SU-DHL-6 (cell line): ENCODE results near the gene C17orf107.

Experiments
- H2AFZ ChIP-seq: fragments of 200-600 bp; sonication (generic); 2 replicates; pipeline ENCODE4 v1.6.1; 2014; ENCODE audit warnings: low read depth, mild to moderate bottlenecking, moderate library complexity, mixed read lengths, antibody characterized with exemption, low read length; ENCODE audit not compliant: severe bottlenecking
- H3F3A ChIP-seq: fragments of 200-600 bp; shearing (Covaris generic); 2 replicates; pipeline ENCODE4 v1.6.0; 2016; ENCODE audit warnings: antibody characterized with exemption, mild to moderate bottlenecking; ENCODE audit not compliant: insufficient read depth
- H3K27ac ChIP-seq: fragments of 200-600 bp; sonication (generic); 2 replicates; pipeline ENCODE4 v1.5.1; 2016; ENCODE audit warnings: low read depth, mild to moderate bottlenecking, low read length, moderate library complexity, mixed read lengths
- H3K27me3 ChIP-seq: fragments of 200-600 bp; sonication (generic), shearing (Covaris generic); 2 replicates; pipeline ENCODE4 v1.6.0; 2014; ENCODE audit warnings: mild to moderate bottlenecking, low read length
- H3K36me3 ChIP-seq: fragments of 200-600 bp; sonication (generic); 2 replicates; pipeline ENCODE4 v1.6.1; 2014; ENCODE audit warnings: mild to moderate bottlenecking, low read length, mixed read lengths
- H3K4me2 ChIP-seq: fragments of 300-600, 200-600 bp; shearing (Covaris generic), sonication (generic); 2 replicates; pipeline ENCODE4 v1.6.0; 2014; ENCODE audit warnings: low read length, low read depth, mild to moderate bottlenecking; ENCODE audit not compliant: poor library complexity, severe bottlenecking
- H3K4me3 ChIP-seq: fragments of 200-600 bp; sonication (generic); 2 replicates; pipeline ENCODE4 v1.5.1; 2014; ENCODE audit warnings: antibody characterized with exemption, low read length, mild to moderate bottlenecking, mixed read lengths; ENCODE audit not compliant: insufficient read depth, poor library complexity, severe bottlenecking
- H3K79me2 ChIP-seq: fragments of 200-600 bp; sonication (generic); 2 replicates; pipeline ENCODE4 v1.6.1; 2014; ENCODE audit warnings: mild to moderate bottlenecking, low read length, moderate library complexity; ENCODE audit not compliant: insufficient read depth
- H3K9ac ChIP-seq: fragments of 200-600 bp; sonication (generic); 2 replicates; pipeline ENCODE4 v1.7.0; 2014; ENCODE audit warnings: mild to moderate bottlenecking, low read length
- H3K9me2 ChIP-seq: fragments of 200-600 bp; sonication (generic); replicated peaks from 2 replicates; pipeline ENCODE4 v1.6.1; 2014; ENCODE audit warnings: low read length; ENCODE audit not compliant: insufficient read depth
- H3K9me3 ChIP-seq: fragments of 200-600 bp; sonication (generic); 2 replicates; pipeline ENCODE4 v1.6.1; 2014; ENCODE audit warnings: low read length, mixed read lengths; ENCODE audit not compliant: insufficient read depth
- H4K20me1 ChIP-seq: fragments of 200-600 bp; sonication (generic); 2 replicates; pipeline ENCODE4 v1.6.1; 2014; ENCODE audit warnings: low read depth, mild to moderate bottlenecking, antibody characterized with exemption, low read length, moderate library complexity, mixed read lengths
- EZH2phosphoT487 ChIP-seq: fragments of 200-600 bp; sonication (generic), shearing (Covaris generic); conservative IDR thresholded peaks from 2 replicates; pipeline ENCODE4 v1.6.1; 2018; ENCODE audit warnings: mild to moderate bottlenecking, antibody characterized with exemption, low read length, moderate library complexity, mixed read lengths
- TF ChIP-seq, protein P1 (sequence below): fragments of 200-600 bp; sonication (generic); IDR thresholded peaks from one replicate; pipeline ENCODE4 v1.5.1; 2017; ENCODE audit warnings: antibody characterized with exemption, mild to moderate bottlenecking, low read length, moderate library complexity; ENCODE audit not compliant: insufficient read depth, poor library complexity, severe bottlenecking

Gene C17orf107

GRCh38 chr17:4858882-4859260 is 40.5 kb upstream of the C17orf107 start:
- no peaks in the 10 kb centered on the region for H4K20me1 ChIP-seq
- H3K4me2 ChIP-seq, result no peak overlapping the region
- H3F3A ChIP-seq, result no peaks in the 10 kb centered on the region
- no peak overlapping the region for H3K27ac ChIP-seq
- TF ChIP-seq EZH2phosphoT487, result no peak
- TF ChIP-seq, protein P1, sequence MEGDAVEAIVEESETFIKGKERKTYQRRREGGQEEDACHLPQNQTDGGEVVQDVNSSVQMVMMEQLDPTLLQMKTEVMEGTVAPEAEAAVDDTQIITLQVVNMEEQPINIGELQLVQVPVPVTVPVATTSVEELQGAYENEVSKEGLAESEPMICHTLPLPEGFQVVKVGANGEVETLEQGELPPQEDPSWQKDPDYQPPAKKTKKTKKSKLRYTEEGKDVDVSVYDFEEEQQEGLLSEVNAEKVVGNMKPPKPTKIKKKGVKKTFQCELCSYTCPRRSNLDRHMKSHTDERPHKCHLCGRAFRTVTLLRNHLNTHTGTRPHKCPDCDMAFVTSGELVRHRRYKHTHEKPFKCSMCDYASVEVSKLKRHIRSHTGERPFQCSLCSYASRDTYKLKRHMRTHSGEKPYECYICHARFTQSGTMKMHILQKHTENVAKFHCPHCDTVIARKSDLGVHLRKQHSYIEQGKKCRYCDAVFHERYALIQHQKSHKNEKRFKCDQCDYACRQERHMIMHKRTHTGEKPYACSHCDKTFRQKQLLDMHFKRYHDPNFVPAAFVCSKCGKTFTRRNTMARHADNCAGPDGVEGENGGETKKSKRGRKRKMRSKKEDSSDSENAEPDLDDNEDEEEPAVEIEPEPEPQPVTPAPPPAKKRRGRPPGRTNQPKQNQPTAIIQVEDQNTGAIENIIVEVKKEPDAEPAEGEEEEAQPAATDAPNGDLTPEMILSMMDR, result no peak
- no peak overlapping the region for H3K9ac ChIP-seq
- no peaks in the 10 kb centered on the region for H3K9me3 ChIP-seq
- H3K79me2 ChIP-seq, result no peaks in the 10 kb centered on the region; the same call in 1 of the 2 replicates
- H3K36me3 ChIP-seq, result no peaks in the 10 kb centered on the region
- no peak overlapping the region for H2AFZ ChIP-seq
- no peaks in the 10 kb centered on the region for H3K27me3 ChIP-seq
- H3K4me3 ChIP-seq, result no peak overlapping the region
- no peaks in the 10 kb centered on the region for H3K9me2 ChIP-seq

GRCh38 chr17:4859816-4860625 is 39.3 kb upstream of the C17orf107 start:
- Histone ChIP-seq H3F3A (no peaks in the 10 kb centered on the region), H3K9me3 (no peaks in the 10 kb centered on the region), H3K9me2 (no peaks in the 10 kb centered on the region), H3K4me2 (no peak overlapping the region), H4K20me1 (no peaks in the 10 kb centered on the region), H3K36me3 (no peaks in the 10 kb centered on the region), H2AFZ (no peak overlapping the region), H3K27ac (no peak overlapping the region), H3K4me3 (no peak overlapping the region), H3K27me3 (no peaks in the 10 kb centered on the region), H3K9ac (no peak overlapping the region), H3K79me2 (no peaks in the 10 kb centered on the region; the same call in 1 of the 2 replicates)
- TF ChIP-seq, protein P1, result no peak
- no peak for TF ChIP-seq EZH2phosphoT487

DNA sequence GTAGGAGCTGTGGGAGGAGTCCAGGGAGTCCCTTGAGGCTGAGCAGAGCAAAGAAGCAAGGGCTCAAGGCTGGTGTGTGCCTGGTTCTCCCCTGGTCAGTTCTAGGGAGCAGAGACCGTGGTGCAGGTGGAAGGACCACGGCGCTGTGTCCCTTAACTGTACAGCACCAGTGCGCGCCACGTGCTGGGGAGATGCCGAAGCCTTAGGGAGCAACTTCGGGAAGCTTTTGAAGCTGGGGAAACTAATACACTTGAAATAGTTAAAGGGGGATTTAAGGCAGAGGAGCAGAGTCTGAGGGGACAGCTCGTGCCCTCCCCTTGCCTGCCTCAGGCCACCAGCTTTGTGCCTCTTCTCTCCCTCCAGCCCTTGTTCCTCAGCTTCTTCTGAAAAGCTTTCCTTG is 38.7 kb upstream of the C17orf107 start:
- Histone ChIP-seq H3K9me2 (no peaks in the 10 kb centered on the region), H3K4me2 (no peak overlapping the region), H3K27me3 (no peaks in the 10 kb centered on the region), H3K27ac (no peak overlapping the region), H2AFZ (no peak overlapping the region), H3K9me3 (no peaks in the 10 kb centered on the region), H4K20me1 (no peaks in the 10 kb centered on the region), H3K4me3 (no peak overlapping the region), H3K9ac (no peak overlapping the region), H3F3A (no peaks in the 10 kb centered on the region), H3K36me3 (no peaks in the 10 kb centered on the region), H3K79me2 (no peaks in the 10 kb centered on the region; the same call in 1 of the 2 replicates)
- TF ChIP-seq EZH2phosphoT487, result no peak
- TF ChIP-seq, protein P1, result no peak
